Hematopoietic multipotent progenitor cell treated with erythropoietin and hydrocortisone succinate and interleukin-3 and kit ligand, for 4 days (in vitro differentiated cells): ENCODE measurements around the gene ME1.
"Not testable (repeated sequence)": the region's sequence is repeated elsewhere in the genome, so short reads cannot be mapped to it uniquely, and the experiment has no call there.

Source experiments
- DNase-seq: peaks from one replicate; pipeline ENCODE4 v3.0.0-alpha.2; 2015

Gene ME1

GRCh38 chr6:83430611-83431544 is at the start of gene ME1:
Gene ME1, minus strand, starts transcription at chr6:83431051. Its CDS starts 97 bp downstream, at chr6:83430954.
- peak; percentile 88 for DNase-seq

DNA sequence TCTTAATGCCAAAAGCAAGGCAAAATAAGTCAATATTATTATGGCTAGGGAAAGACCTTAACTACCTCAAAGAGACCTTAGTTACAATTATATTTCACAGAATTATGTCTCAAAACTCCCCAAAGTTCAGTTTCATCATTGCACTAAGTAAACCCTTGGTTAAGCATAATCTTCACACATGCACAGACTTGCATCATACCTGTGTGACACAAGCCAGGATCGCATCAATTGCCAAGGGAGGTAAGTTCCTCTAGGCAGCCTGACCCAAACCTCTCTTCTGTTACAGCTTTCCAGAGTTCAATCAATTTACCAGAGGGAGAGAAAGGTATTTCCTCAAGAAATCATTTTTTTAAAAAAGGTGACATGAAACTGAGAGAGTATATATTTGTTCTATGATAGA is 49.6 kb upstream of the ME1 start:
- no peak for DNase-seq

DNA sequence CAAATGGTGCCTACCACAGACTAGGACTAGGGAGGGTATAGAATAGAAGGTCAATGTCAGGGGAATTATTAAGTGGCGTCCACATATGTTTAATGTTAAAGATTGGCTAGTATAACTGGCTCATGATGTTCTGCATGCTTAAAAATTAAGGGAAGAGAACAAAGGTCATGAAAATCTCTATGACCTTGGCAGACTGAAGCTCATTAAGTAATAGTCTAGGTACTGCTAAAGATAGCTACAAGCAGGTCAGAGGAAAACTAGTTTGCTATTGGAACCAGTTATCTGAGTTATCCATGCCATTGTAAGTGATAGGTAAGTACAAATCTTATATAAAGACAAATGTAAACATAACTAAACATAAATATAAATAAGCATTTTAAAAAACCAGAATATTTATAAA is 48.5 kb upstream of the ME1 start:
- DNase-seq: no peak

DNA sequence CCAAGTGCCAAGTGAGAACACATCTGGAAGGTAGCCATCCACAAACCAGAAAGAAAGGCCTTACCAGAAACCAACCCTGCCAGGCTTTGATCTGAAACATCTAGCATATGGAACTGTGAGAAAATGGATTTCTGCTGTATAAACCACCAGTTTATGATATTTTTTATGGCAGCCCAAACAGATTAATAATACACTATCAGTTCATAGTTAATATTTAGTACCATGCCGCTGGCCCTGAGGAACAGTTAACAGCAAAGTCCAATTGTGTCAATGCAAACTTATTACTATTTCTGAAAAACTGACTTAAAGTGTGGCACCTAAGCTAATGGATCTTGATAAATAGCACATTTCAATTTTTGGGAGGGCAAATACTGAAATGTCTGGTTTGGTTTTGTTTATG is 46.1 kb upstream of the ME1 start:
- DNase-seq: no peak

- no peak for DNase-seq
Measured at GRCh38 chr6:83474309-83474708, 43.5 kb upstream of the ME1 start.

GRCh38 chr6:83472767-83473166 is 41.9 kb upstream of the ME1 start:
- DNase-seq: no peak

GRCh38 chr6:83470587-83470986 is 39.7 kb upstream of the ME1 start:
- DNase-seq: no peak

GRCh38 chr6:83470001-83470400 is 39.1 kb upstream of the ME1 start:
- DNase-seq: no peak

- peak; percentile 89 for DNase-seq
Measured at GRCh38 chr6:83467620-83468036, 36.8 kb upstream of the ME1 start.

DNA sequence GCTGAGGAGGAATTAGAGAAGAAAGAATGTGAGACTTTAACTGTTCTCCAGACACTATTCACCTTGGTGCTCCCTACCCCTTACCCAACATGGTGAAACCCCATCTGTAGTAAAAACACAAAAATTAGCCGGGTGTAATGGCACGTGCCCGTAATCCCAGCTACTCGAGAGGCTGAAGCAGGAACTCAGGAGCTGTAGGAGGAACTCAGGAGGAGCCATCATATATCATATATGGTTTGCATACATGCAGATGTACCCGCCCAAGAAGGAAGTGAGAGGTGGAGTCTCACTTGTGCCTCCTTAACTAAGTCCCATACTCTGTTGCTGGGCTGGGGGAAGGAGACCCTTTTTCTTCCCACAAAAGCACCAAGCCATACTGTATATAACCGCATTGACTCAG is 35.5 kb upstream of the ME1 start:
- DNase-seq: no peak

DNA sequence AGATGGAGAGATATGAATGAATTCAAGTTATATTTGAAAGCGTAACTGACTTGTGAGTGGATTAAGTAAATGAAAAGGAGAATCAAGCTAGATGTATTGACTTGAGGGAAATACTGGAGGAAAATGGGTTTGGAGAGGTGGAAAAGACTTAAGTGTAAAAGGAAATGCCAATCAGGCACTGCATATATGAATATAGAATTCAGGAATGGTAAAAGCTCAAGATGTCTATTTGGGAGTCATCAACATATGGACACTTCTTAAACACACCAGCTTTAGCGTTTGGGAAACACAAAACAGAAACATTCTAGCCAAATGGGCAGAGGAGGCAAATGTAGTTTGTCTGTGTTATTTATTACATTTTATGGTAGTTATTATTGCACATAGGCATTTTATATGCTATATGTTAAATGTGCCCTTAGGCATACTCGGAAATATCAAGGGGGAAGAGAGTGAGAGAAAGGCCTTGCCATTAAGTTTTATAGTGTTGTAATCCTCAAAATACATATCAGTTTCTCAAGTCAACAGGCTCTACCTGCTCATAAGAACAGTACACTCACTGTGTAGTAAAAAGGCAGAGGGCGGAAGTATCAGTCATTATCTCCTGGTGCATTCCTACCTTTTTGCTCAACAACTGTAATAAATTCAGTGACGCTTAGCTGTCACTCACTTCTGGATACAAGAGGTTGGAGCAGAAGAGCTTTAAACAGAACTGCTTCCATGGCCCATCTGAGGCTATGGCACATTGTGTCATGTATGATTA is 33.7 kb upstream of the ME1 start:
- DNase-seq: no peak

- no peak for DNase-seq
Measured at GRCh38 chr6:83463886-83464285, 33.0 kb upstream of the ME1 start.

- no peak for DNase-seq
Measured at GRCh38 chr6:83462524-83462923, 31.7 kb upstream of the ME1 start.

- no peak for DNase-seq
Measured at GRCh38 chr6:83461438-83461837, 30.6 kb upstream of the ME1 start.

GRCh38 chr6:83459663-83460062 is 28.8 kb upstream of the ME1 start:
- DNase-seq: peak; percentile 16

GRCh38 chr6:83450015-83450414 is 19.2 kb upstream of the ME1 start:
- DNase-seq: not testable (repeated sequence)

- DNase-seq: not testable (repeated sequence)
Measured at GRCh38 chr6:83444086-83444699, 13.3 kb upstream of the ME1 start.

- DNase-seq: no peak
Measured at GRCh38 chr6:83443516-83443915, 12.7 kb upstream of the ME1 start.

DNA sequence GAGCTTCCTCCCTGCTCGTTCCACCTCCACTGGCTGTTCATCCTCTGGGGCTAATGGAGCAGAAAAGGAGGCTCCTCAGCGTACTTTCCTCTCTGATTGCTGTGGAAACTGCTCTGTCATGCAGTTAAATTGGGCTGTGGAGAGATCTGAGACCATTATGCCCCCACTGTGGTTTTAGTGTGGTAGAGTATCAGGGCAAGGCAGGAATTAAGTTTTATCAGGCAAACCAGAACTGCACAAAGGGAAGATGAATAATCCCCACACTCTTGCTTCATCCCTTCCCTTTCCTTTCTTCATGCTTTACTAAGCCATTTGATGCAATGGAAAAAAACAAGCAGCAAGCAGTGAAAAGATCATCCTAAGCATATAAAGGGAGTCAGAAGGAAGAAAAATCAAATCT is 11.9 kb upstream of the ME1 start:
- peak; percentile 90 for DNase-seq

DNA sequence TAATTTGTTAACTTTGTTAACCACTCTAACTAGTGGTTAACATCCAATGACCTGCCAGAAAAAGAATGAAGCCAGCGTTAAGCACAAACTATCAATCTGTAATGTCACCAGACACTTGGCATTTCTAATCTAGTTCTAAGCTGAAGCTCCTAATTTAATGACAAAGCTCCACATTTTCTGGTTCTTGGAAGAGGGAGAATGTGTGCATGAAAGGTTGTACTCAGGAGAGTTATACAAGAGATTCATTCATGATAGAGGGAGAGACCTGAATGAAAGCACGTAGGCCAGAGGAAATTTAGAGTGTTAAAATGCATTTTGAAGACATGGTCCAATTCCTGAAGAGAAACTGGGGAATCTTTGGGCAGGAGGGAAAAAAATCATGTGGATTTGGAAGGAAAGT is 8.3 kb upstream of the ME1 start:
- no peak for DNase-seq

DNA sequence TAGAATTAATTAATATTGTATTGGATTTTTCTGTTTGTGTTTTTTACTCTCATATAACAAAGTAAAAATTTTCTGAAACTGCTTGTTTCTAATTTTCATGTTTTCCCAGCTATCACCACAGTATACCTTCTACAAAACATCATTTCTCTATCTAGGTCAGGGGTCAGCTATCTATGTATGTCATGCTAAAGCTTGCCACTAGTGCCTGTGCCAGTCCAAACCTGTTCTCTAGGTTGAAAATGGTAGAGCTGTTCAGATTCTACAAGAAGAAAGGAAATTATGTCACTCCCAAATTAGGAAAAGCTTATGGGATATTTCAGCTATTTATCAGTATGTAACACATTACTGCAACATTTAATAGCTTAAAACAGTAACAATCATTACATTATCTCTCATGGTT is 5.8 kb upstream of the ME1 start:
- no peak for DNase-seq

- DNase-seq: no peak
Measured at GRCh38 chr6:83433177-83433576, 2.3 kb upstream of the ME1 start.

DNA sequence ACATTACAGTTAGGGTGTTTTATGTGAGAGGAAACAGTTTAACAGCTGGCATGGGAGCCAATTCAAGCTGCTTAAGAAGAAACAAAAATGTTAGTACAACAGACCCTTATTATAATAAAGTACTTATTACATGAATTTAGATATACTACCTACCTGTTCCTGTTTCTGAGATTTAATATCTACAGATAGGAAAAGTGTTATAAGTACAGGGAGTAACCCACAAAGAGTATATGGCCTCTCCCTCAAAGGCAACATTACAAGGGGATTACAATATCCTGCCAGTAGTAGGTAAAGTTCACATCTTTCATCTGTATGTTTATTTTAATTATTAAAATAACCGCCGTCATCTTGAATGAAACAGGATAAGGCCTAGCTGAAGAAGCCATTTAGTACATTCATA is 1.8 kb upstream of the ME1 start:
- DNase-seq: no peak
